Caco-2 (cell line): ENCODE measurements around the gene TMX1. TPM values are rescaled to one million over a fixed set of nuclear protein-coding genes. Genes with fewer than 3 reads are reported as not detected.

Experiments used
- BruUV-seq: library from RNA; stranded (reverse); fragments of 400-500 nt; replicated peaks from 2 replicates; lab custom pipeline; 2021; lab: Mats Ljungman, UMichigan
- CTCF ChIA-PET: fragments of 300-600 bp; sonication (Branson Sonifier 250); formaldehyde crosslinking; loops from one replicate; lab custom pipeline; 2022; ENCODE audit warnings: antibody characterized with exemption; lab: Charles Lee
- POLR2A ChIA-PET: fragments of 300-600 bp; sonication (Branson Sonifier 250); formaldehyde crosslinking; loops from one replicate; lab custom pipeline; 2022; ENCODE audit warnings: antibody characterized with exemption; lab: Charles Lee
- DNase-seq, 2 experiments: peaks; one replicate each; pipeline versions ENCODE4 v3.0.0 to v3.0.0-alpha.2; 2020 to 2022
- H3K27me3 ChIP-seq: replicated peaks from 2 replicates; pipeline ENCODE4 v1.6.0; 2011; ENCODE audit warnings: low read length; ENCODE audit not compliant: control insufficient read depth, insufficient read depth
- H3K36me3 ChIP-seq: 2 replicates; pipeline ENCODE4 v1.5.1; 2011; ENCODE audit warnings: low read length; ENCODE audit not compliant: control insufficient read depth, insufficient read depth
- H3K4me1 ChIP-seq: fragments of 250-450 bp; sonication (Bioruptor Pico); 2 replicates; pipeline ENCODE4 v1.5.1; 2020; ENCODE audit warnings: mild to moderate bottlenecking
- H3K4me3 ChIP-seq: 2 replicates; pipeline ENCODE4 v1.5.1; 2011; ENCODE audit warnings: low read depth, mild to moderate bottlenecking, control low read depth, low read length
- H3K9me3 ChIP-seq: fragments of 250-450 bp; sonication (Bioruptor Pico); 2 replicates; pipeline ENCODE4 v1.5.1; 2020; ENCODE audit warnings: mild to moderate bottlenecking, moderate library complexity
- H3K27ac Mint-ChIP-seq: one replicate; pipeline ENCODE4 v1.8.0; 2022; ENCODE audit warnings: mixed read lengths; ENCODE audit not compliant: unreplicated experiment
- H3K27me3 Mint-ChIP-seq: one replicate; pipeline ENCODE4 v1.8.0; 2022; ENCODE audit warnings: mixed read lengths; ENCODE audit not compliant: insufficient read depth, unreplicated experiment
- H3K36me3 Mint-ChIP-seq: one replicate; pipeline ENCODE4 v1.8.0; 2022; ENCODE audit warnings: mild to moderate bottlenecking, mixed read lengths; ENCODE audit not compliant: insufficient read depth, unreplicated experiment
- H3K4me1 Mint-ChIP-seq: one replicate; pipeline ENCODE4 v1.8.0; 2022; ENCODE audit warnings: low read depth, mixed read lengths; ENCODE audit not compliant: unreplicated experiment
- H3K4me3 Mint-ChIP-seq: one replicate; pipeline ENCODE4 v1.8.0; 2022; ENCODE audit warnings: mild to moderate bottlenecking, moderate library complexity, mixed read lengths; ENCODE audit not compliant: unreplicated experiment
- H3K9me3 Mint-ChIP-seq: one replicate; pipeline ENCODE4 v1.8.0; 2022; ENCODE audit warnings: mixed read lengths; ENCODE audit not compliant: unreplicated experiment
- intact Hi-C: fragments of 100-400 bp; cut with micrococcal nuclease; formaldehyde crosslinking; loops from one replicate; pipeline ENCODE4 v1.10.0; 2022; ENCODE audit not compliant: unreplicated experiment
- total RNA-seq: library from RNA; stranded (reverse); gene quantifications from 2 replicates; pipeline ENCODE4 v1.2.3, GENCODE V29; 2022
- TF ChIP-seq, protein P1 (sequence below), 2 experiments: fragments of 200-600 bp in 1 of 2; IDR thresholded peaks; 1 replicate in 1 of 2; 2 replicates in 1 of 2; pipeline versions ENCODE4 v1.5.1 to v1.8.0; 2011 to 2022; ENCODE audit warnings: antibody characterized with exemption in 1 of 2, control low read depth in 1 of 2, inconsistent platforms in 1 of 2, low read depth in 1 of 2, low read length in 1 of 2, mild to moderate bottlenecking in 1 of 2, moderate library complexity in 1 of 2; ENCODE audit not compliant: insufficient read depth in 1 of 2, severe bottlenecking in 1 of 2, unreplicated experiment in 1 of 2

Gene TMX1
- total RNA-seq, 1 experiment from 2014 or later = 44.7 TPM

DNA sequence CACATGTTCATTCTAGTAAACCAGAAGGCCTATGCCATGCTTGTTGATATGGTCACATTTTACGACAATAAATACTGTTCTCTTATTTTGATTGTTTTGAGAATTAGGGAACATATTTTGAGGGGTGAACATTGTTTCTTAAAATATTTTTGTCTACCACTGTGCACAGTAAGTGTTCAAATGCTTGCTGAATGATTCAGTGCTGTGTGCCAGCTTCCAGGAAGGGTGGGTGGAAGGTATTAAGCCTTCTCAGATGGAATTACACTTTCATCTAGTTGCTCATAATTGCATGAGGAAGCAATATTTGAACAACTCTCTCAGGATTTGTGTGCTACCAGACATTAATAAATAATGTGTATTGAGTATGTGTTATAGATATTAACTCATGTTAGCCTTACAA lies 15.5 kb upstream of the TMX1 start:
- Mint-ChIP-seq H3K9me3 (peaks cover 10% of the 10 kb centered on the region), H3K27ac (no peak overlapping the region), H3K27me3 (no peaks in the 10 kb centered on the region), H3K4me1 (no peaks in the 10 kb centered on the region), H3K36me3 (no peaks in the 10 kb centered on the region), H3K4me3 (no peak overlapping the region)
- POLR2A ChIA-PET = no interaction called here
- no peaks in the 10 kb centered on the region for H3K36me3 ChIP-seq
- CTCF ChIA-PET = no interaction called here
- no peaks in the 10 kb centered on the region for H3K27me3 ChIP-seq
- BruUV-seq = no TSS peak
- DNase-seq = no peak
- H3K4me1 ChIP-seq = no peaks in the 10 kb centered on the region
- no peak overlapping the region for H3K4me3 ChIP-seq
- H3K9me3 ChIP-seq = no peaks in the 10 kb centered on the region
- intact Hi-C loops = no loop called here
- TF ChIP-seq, protein P1, sequence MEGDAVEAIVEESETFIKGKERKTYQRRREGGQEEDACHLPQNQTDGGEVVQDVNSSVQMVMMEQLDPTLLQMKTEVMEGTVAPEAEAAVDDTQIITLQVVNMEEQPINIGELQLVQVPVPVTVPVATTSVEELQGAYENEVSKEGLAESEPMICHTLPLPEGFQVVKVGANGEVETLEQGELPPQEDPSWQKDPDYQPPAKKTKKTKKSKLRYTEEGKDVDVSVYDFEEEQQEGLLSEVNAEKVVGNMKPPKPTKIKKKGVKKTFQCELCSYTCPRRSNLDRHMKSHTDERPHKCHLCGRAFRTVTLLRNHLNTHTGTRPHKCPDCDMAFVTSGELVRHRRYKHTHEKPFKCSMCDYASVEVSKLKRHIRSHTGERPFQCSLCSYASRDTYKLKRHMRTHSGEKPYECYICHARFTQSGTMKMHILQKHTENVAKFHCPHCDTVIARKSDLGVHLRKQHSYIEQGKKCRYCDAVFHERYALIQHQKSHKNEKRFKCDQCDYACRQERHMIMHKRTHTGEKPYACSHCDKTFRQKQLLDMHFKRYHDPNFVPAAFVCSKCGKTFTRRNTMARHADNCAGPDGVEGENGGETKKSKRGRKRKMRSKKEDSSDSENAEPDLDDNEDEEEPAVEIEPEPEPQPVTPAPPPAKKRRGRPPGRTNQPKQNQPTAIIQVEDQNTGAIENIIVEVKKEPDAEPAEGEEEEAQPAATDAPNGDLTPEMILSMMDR (IDR thresholded peaks at IDR 0.05; ENCODE audit: insufficient read depth in 1 of 2, low read depth in 1 of 2, low read length in 1 of 2, severe bottlenecking in 1 of 2, unreplicated experiment in 1 of 2) = no peak

DNA sequence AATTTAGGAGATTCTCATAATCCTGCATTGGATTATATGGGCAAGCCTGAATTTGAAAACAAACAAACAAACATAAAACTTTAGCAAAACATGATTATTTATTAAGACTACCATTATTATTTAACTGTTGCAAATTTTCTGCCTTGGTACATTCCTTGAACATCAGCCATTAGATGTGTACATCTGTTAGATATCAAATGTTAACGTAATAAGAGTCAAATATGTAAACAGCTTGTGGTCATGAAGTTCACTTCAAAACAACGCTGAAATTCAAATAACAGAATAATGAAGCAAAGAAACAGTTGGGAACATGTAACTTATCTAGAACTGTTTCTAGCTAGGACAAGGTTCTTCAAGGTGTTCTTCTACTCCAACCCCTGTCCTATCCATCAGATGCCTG lies 14.3 kb upstream of the TMX1 start:
- no peaks in the 10 kb centered on the region for H3K4me1 ChIP-seq
- H3K36me3 ChIP-seq = no peaks in the 10 kb centered on the region
- CTCF ChIA-PET = no interaction called here
- Mint-ChIP-seq H3K36me3 (no peaks in the 10 kb centered on the region), H3K9me3 (peaks cover 10% of the 10 kb centered on the region), H3K4me3 (no peak overlapping the region), H3K4me1 (no peaks in the 10 kb centered on the region), H3K27ac (no peak overlapping the region), H3K27me3 (no peaks in the 10 kb centered on the region)
- H3K4me3 ChIP-seq = no peak overlapping the region
- H3K9me3 ChIP-seq = no peaks in the 10 kb centered on the region
- no peaks in the 10 kb centered on the region for H3K27me3 ChIP-seq
- BruUV-seq = no TSS peak
- POLR2A ChIA-PET = no interaction called here
- TF ChIP-seq, protein P1 (IDR thresholded peaks at IDR 0.05; ENCODE audit: insufficient read depth in 1 of 2, low read depth in 1 of 2, low read length in 1 of 2, severe bottlenecking in 1 of 2, unreplicated experiment in 1 of 2) = no peak
- intact Hi-C loops = no loop called here
- DNase-seq = no peak

DNA sequence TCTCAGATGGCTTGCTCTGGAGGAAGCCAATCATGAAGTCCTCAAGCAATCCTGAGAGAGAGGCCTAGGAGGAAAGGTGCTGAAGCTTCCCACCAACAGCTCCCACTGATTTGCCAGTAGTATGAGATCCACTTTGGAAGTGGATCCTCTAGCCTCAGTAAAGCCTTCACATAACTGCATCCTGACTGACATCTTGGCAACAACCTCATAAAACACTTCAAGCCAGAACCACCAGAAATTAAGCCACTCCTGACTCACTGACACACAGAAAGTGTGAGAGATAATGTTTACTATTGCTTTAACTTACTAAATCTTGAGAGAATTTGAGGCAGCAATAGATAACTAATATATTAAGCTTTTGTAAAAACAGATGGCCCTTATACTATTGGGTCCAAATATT lies 11.7 kb upstream of the TMX1 start:
- H3K36me3 ChIP-seq = no peaks in the 10 kb centered on the region
- Mint-ChIP-seq H3K9me3 (no peaks in the 10 kb centered on the region), H3K27ac (no peak overlapping the region), H3K27me3 (no peaks in the 10 kb centered on the region), H3K36me3 (no peaks in the 10 kb centered on the region), H3K4me1 (no peaks in the 10 kb centered on the region), H3K4me3 (no peak overlapping the region)
- TF ChIP-seq, protein P1 (IDR thresholded peaks at IDR 0.05; ENCODE audit: insufficient read depth in 1 of 2, low read depth in 1 of 2, low read length in 1 of 2, severe bottlenecking in 1 of 2, unreplicated experiment in 1 of 2) = no peak
- no peak for DNase-seq
- no peaks in the 10 kb centered on the region for H3K4me1 ChIP-seq
- no peaks in the 10 kb centered on the region for H3K9me3 ChIP-seq
- no TSS peak for BruUV-seq
- H3K4me3 ChIP-seq = no peak overlapping the region
- intact Hi-C loops = no loop called here
- ChIA-PET CTCF (interaction anchor here (0.7 kb wide), 1 partner anchor 31 kb away, joined by 3 read pairs; no protein-coding TSS in a partner anchor), POLR2A (no interaction called here)
- H3K27me3 ChIP-seq = no peaks in the 10 kb centered on the region
